Measurements from ENCODE around the gene C1orf210.

Gene C1orf210

DNA sequence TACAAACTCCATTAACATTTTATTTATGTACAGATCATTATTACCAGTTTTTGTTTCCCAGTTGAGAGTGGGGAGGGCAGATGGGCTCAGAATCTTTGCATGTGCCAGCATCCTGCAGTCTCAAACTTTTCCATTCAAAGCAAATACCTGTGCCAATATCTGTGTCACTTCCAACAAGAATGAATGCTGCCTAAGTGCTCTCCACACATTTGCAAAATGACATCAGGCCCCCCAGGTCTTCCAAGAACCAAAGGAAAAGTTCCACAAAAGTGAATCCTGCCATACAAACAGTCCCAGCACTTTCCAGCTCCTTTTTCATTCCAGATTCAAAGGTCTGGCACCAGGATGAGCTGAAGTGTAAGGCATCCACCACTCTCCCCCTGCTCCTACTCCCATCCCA, 13.7 kb upstream of the C1orf210 start:
- no peak overlapping the region for H3K9ac ChIP-seq (ENCODE audit: low read length)
- H3K9me2 ChIP-seq (ENCODE audit: low read depth, low read length): no peaks in the 10 kb centered on the region
- H3K79me2 ChIP-seq (ENCODE audit: insufficient read depth, low read length): no peaks in the 10 kb centered on the region
- H2AFZ ChIP-seq (ENCODE audit: low read length): no peak overlapping the region
- H4K20me1 ChIP-seq (ENCODE audit: insufficient read depth, low read length): no peaks in the 10 kb centered on the region
- no peaks in the 10 kb centered on the region for H3K36me3 ChIP-seq (ENCODE audit: insufficient read depth, low read length)
- H3K4me3 ChIP-seq (ENCODE audit: low read depth, low read length, poor library complexity, severe bottlenecking): no peak overlapping the region
- H3K27ac ChIP-seq (ENCODE audit: low read depth, low read length, poor library complexity, severe bottlenecking): no peak overlapping the region
- H3F3A ChIP-seq (ENCODE audit: insufficient read depth, low read length): no peaks in the 10 kb centered on the region
- H3K4me1 ChIP-seq (ENCODE audit: insufficient read depth, low read length, severe bottlenecking): no peaks in the 10 kb centered on the region
- peaks cover 5% of the 10 kb centered on the region; the same call in 1 of the 2 replicates for H3K27me3 ChIP-seq (ENCODE audit: insufficient read depth, low read length)
- no peak overlapping the region for H3K4me2 ChIP-seq (ENCODE audit: low read length)
- TF ChIP-seq, protein P1, sequence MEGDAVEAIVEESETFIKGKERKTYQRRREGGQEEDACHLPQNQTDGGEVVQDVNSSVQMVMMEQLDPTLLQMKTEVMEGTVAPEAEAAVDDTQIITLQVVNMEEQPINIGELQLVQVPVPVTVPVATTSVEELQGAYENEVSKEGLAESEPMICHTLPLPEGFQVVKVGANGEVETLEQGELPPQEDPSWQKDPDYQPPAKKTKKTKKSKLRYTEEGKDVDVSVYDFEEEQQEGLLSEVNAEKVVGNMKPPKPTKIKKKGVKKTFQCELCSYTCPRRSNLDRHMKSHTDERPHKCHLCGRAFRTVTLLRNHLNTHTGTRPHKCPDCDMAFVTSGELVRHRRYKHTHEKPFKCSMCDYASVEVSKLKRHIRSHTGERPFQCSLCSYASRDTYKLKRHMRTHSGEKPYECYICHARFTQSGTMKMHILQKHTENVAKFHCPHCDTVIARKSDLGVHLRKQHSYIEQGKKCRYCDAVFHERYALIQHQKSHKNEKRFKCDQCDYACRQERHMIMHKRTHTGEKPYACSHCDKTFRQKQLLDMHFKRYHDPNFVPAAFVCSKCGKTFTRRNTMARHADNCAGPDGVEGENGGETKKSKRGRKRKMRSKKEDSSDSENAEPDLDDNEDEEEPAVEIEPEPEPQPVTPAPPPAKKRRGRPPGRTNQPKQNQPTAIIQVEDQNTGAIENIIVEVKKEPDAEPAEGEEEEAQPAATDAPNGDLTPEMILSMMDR (IDR thresholded peaks at IDR 0.05; ENCODE audit: low read length): no peak
- no peak for TF ChIP-seq EZH2 (IDR thresholded peaks at IDR 0.05; ENCODE audit: borderline replicate concordance, low read length)
- no peaks in the 10 kb centered on the region for H3K9me3 ChIP-seq (ENCODE audit: low read length)

DNA sequence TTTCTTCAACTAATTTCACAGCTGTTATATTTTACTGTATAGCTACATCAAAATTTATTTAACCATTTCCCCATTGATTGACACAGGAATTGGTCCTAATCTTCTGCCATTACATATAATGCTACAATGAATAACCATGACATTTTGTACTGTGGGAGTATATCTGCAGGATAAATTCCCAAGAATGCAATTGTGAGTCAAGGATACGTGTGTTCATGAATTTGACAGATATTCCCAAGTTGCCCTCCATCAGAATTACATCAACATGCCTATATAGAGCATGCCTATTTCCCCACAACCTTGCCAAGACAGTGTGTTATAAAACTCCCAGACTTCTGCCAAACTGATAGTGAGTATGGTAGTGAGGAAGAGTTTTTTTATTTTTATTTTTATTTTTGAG, 12.7 kb upstream of the C1orf210 start:
- Histone ChIP-seq H3K4me1 (ENCODE audit: insufficient read depth, low read length, severe bottlenecking) (no peaks in the 10 kb centered on the region), H3F3A (ENCODE audit: insufficient read depth, low read length) (no peaks in the 10 kb centered on the region), H3K9ac (ENCODE audit: low read length) (no peak overlapping the region), H3K79me2 (ENCODE audit: insufficient read depth, low read length) (no peaks in the 10 kb centered on the region), H3K4me2 (ENCODE audit: low read length) (no peak overlapping the region), H3K4me3 (ENCODE audit: low read depth, low read length, poor library complexity, severe bottlenecking) (no peak overlapping the region), H3K9me2 (ENCODE audit: low read depth, low read length) (no peaks in the 10 kb centered on the region), H2AFZ (ENCODE audit: low read length) (no peak overlapping the region), H3K9me3 (ENCODE audit: low read length) (no peaks in the 10 kb centered on the region), H3K27me3 (ENCODE audit: insufficient read depth, low read length) (0 out of 2 replicates have a peak, but pooled peaks cover 4% of the 10 kb centered on the region), H3K36me3 (ENCODE audit: insufficient read depth, low read length) (no peaks in the 10 kb centered on the region), H3K27ac (ENCODE audit: low read depth, low read length, poor library complexity, severe bottlenecking) (no peak overlapping the region), H4K20me1 (ENCODE audit: insufficient read depth, low read length) (no peaks in the 10 kb centered on the region)
- TF ChIP-seq, protein P1 (IDR thresholded peaks at IDR 0.05; ENCODE audit: low read length): no peak
- no peak for TF ChIP-seq EZH2 (IDR thresholded peaks at IDR 0.05; ENCODE audit: borderline replicate concordance, low read length)

DNA sequence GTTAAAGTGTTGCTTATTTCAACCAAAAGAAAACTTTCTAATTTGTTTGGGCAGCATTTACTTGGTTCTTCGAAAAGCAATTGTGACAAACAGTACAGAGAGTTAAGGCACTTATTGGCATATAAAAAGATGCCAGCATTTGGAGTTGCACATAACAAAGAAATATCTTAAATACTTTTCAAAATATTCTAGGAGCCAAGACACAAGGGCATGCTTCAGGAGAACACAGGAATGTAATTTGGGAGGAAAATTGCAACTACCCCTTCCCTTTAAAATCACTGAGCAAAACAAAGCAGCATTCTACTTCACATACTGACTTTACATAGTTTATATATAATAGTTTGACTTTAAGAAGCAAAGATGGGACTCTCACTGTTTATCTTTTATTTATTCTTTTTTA, 10.8 kb upstream of the C1orf210 start:
- Histone ChIP-seq H3K79me2 (ENCODE audit: insufficient read depth, low read length) (no peaks in the 10 kb centered on the region), H3K27me3 (ENCODE audit: insufficient read depth, low read length) (0 out of 2 replicates have a peak, but pooled peaks cover 4% of the 10 kb centered on the region), H3K4me2 (ENCODE audit: low read length) (no peak overlapping the region), H3K4me3 (ENCODE audit: low read depth, low read length, poor library complexity, severe bottlenecking) (no peak overlapping the region), H3K4me1 (ENCODE audit: insufficient read depth, low read length, severe bottlenecking) (no peaks in the 10 kb centered on the region), H2AFZ (ENCODE audit: low read length) (no peak overlapping the region), H3K36me3 (ENCODE audit: insufficient read depth, low read length) (no peaks in the 10 kb centered on the region), H3F3A (ENCODE audit: insufficient read depth, low read length) (no peaks in the 10 kb centered on the region), H3K9ac (ENCODE audit: low read length) (no peak overlapping the region), H4K20me1 (ENCODE audit: insufficient read depth, low read length) (no peaks in the 10 kb centered on the region), H3K9me2 (ENCODE audit: low read depth, low read length) (no peaks in the 10 kb centered on the region), H3K9me3 (ENCODE audit: low read length) (no peaks in the 10 kb centered on the region), H3K27ac (ENCODE audit: low read depth, low read length, poor library complexity, severe bottlenecking) (no peak overlapping the region)
- TF ChIP-seq, protein P1 (IDR thresholded peaks at IDR 0.05; ENCODE audit: low read length): no peak
- TF ChIP-seq EZH2 (IDR thresholded peaks at IDR 0.05; ENCODE audit: borderline replicate concordance, low read length): no peak
